K562 (cell line): ENCODE measurements around the gene PFKFB2. TPM values are rescaled to one million over a fixed set of nuclear protein-coding genes. Genes with fewer than 3 reads are reported as not detected.

Experiments
- ATF4 ChIP-seq: fragments of 450-650 bp; formaldehyde crosslinking; IDR thresholded peaks from 2 replicates; pipeline ENCODE4 v1.4.0; 2022; ENCODE audit warnings: mild to moderate bottlenecking, moderate library complexity
- CHD1 ChIP-seq: fragments of 200-600 bp; sonication (generic); IDR thresholded peaks from one replicate; pipeline ENCODE4 v1.6.1; 2012; ENCODE audit warnings: mild to moderate bottlenecking, moderate library complexity, low read length, inconsistent platforms
- CLOCK ChIP-seq: fragments of 250-450 bp; sonication (Bioruptor Pico); IDR thresholded peaks from 2 replicates; pipeline ENCODE4 v1.4.0; 2020; ENCODE audit warnings: mild to moderate bottlenecking, moderate library complexity, borderline replicate concordance
- DLX4 ChIP-seq: fragments of 250-450 bp; sonication (Bioruptor Pico); IDR thresholded peaks from 2 replicates; pipeline ENCODE4 v1.6.1; 2021; ENCODE audit warnings: mild to moderate bottlenecking
- E2F8 ChIP-seq: fragments of 450-650 bp; IDR thresholded peaks from 2 replicates; pipeline ENCODE4 v1.7.1; 2018; ENCODE audit warnings: mild to moderate bottlenecking, low read depth; ENCODE audit not compliant: partially characterized antibody
- HBP1 ChIP-seq: fragments of 450-650 bp; formaldehyde crosslinking; IDR thresholded peaks from 2 replicates; pipeline ENCODE4 v1.4.0; 2022; ENCODE audit warnings: missing genetic modification characterization
- HNRNPK ChIP-seq: fragments of 200-400 bp; formaldehyde crosslinking; IDR thresholded peaks from one replicate; pipeline ENCODE4 v1.6.1; 2018; ENCODE audit warnings: mild to moderate bottlenecking, low read depth, low read length; ENCODE audit not compliant: poor library complexity, severe bottlenecking
- HNRNPLL ChIP-seq: fragments of 200-400 bp; formaldehyde crosslinking; IDR thresholded peaks from 2 replicates; pipeline ENCODE4 v1.6.1; 2017; ENCODE audit warnings: low read length, low read depth, mild to moderate bottlenecking; ENCODE audit not compliant: poor library complexity, severe bottlenecking
- NCOA2 ChIP-seq, 2 experiments: fragments of 450-650 bp; IDR thresholded peaks; 2 replicates each; pipeline ENCODE4 v1.6.1; 2018; ENCODE audit warnings: mild to moderate bottlenecking in 2 of 2, moderate library complexity in 1 of 2; ENCODE audit not compliant: partially characterized antibody in 2 of 2
- NRF1 ChIP-seq, 2 experiments: fragments of 450-650 bp; IDR thresholded peaks in 1 of 2; conservative IDR thresholded peaks in 1 of 2; 2 replicates each; pipeline ENCODE4 v1.6.1; 2014; ENCODE audit warnings: mild to moderate bottlenecking in 2 of 2
- SAP30 ChIP-seq: fragments of 200-600 bp; sonication (generic); IDR thresholded peaks from 2 replicates; pipeline ENCODE4 v1.6.1; 2012; ENCODE audit warnings: borderline replicate concordance, low read depth, mild to moderate bottlenecking, moderate library complexity, low read length, control low read depth, inconsistent platforms; ENCODE audit not compliant: insufficient read depth, poor library complexity, severe bottlenecking
- SETDB1 ChIP-seq: IDR thresholded peaks from one replicate; pipeline ENCODE4 v1.6.1; 2012; ENCODE audit warnings: low read length, control low read depth, inconsistent platforms
- TFAM ChIP-seq: fragments of 250-450 bp; sonication (Bioruptor Pico); conservative IDR thresholded peaks from 2 replicates; pipeline ENCODE4 v1.5.0; 2021; ENCODE audit warnings: mild to moderate bottlenecking, moderate library complexity
- ZBTB5 ChIP-seq: fragments of 450-650 bp; IDR thresholded peaks from 2 replicates; pipeline ENCODE4 v1.6.1; 2017; ENCODE audit warnings: antibody characterized with exemption
- ZEB2 ChIP-seq: fragments of 450-650 bp; IDR thresholded peaks from 2 replicates; pipeline ENCODE4 v1.6.1; 2016
- ZNF174 ChIP-seq: fragments of 250-450 bp; sonication (Bioruptor Pico); IDR thresholded peaks from 2 replicates; pipeline ENCODE4 v1.4.0; 2020; ENCODE audit warnings: mild to moderate bottlenecking
- ZNF707 ChIP-seq: fragments of 250-450 bp; sonication (Bioruptor Pico); conservative IDR thresholded peaks from 2 replicates; pipeline ENCODE4 v1.8.0; 2022; ENCODE audit warnings: inconsistent platforms, mild to moderate bottlenecking, moderate library complexity
- ZZZ3 ChIP-seq: fragments of 450-650 bp; IDR thresholded peaks from 2 replicates; pipeline ENCODE4 v1.6.1; 2016; ENCODE audit warnings: antibody characterized with exemption, mild to moderate bottlenecking, moderate library complexity
- polyA plus RNA-seq, 8 experiments: library from polyadenylated mRNA; depleted of rRNA in 4 of 8; stranded (reverse) in 5 of 8; unstranded in 3 of 8; fragments of >200 nt; fragmentation: Nextera tagmentation in 2 of 8; fragmentation: Illumina TruSeq in 1 of 8; extraction: Ambion mirVana in 2 of 8; extraction: Trizol in 1 of 8; gene quantifications; 2 replicates each; pipeline versions ENCODE4 v1.2.1 to v1.2.3, GENCODE V29; 2011 to 2014; ENCODE audit warnings: inconsistent platforms in 1 of 8, missing spikeins in 1 of 8
- total RNA-seq, 7 experiments: library from RNA; depleted of rRNA in 6 of 7; stranded (reverse); fragments of >200 nt in 6 of 7; fragmentation: Illumina TruSeq in 2 of 7; extraction: Trizol in 2 of 7; gene quantifications; 2 replicates each; pipeline versions ENCODE4 v1.2.1 to v1.2.3, GENCODE V29; 2011 to 2021; ENCODE audit warnings: low replicate concordance in 1 of 7

PFKFB2 gene
- total and polyA plus RNA-seq, 9 of the 15 experiments (the other 6 are each of a cell fraction or from before 2014, with no cell fraction given) = 6.9 to 26.0 (median 16.4) TPM

- no peak for TF ChIP-seq ATF4 (CRISPR knock-in tag)
- TF ChIP-seq ZNF707 (CRISPR knock-in tag) = no peak
- TF ChIP-seq HNRNPLL = no peak
- TF ChIP-seq NRF1 (conservative IDR thresholded peaks at IDR 0.05 in 1 of 2, IDR thresholded peaks at IDR 0.05 in 1 of 2) = no peak
- TF ChIP-seq CLOCK (CRISPR knock-in tag) = no peak
- TF ChIP-seq NCOA2 (IDR thresholded peaks at IDR 0.05; ENCODE audit: partially characterized antibody in 2 of 2) = no peak
- no peak for TF ChIP-seq TFAM (CRISPR knock-in tag)
- TF ChIP-seq DLX4 = no peak
- TF ChIP-seq ZEB2 = peak; percentile 78
- no peak for TF ChIP-seq ZNF174 (CRISPR knock-in tag)
- no peak for TF ChIP-seq CHD1
- TF ChIP-seq HNRNPK = no peak
- TF ChIP-seq SAP30 = no peak
- no peak for TF ChIP-seq ZZZ3
- TF ChIP-seq ZBTB5 = no peak
- TF ChIP-seq HBP1 (CRISPR knock-in tag) = no peak
- no peak for TF ChIP-seq E2F8
- no peak for TF ChIP-seq SETDB1
Measured at GRCh38 chr1:207129053-207129452, 76.0 kb downstream of the PFKFB2 start (continued).
